Activated CD4-positive, alpha-beta memory T cell treated with anti-CD3 and anti-CD28 coated beads for 36 hours (primary cell): ENCODE results near the gene EIF2B4. TPM values are rescaled to one million over a fixed set of nuclear protein-coding genes. Genes with fewer than 3 reads are reported as not detected.

ENCODE experiments used
- CTCF ChIA-PET: fragments of 350-600 bp; sonication (Branson Sonifier 250); formaldehyde crosslinking; loops from one replicate; lab custom pipeline; 2021; ENCODE audit warnings: antibody characterized with exemption, inconsistent platforms; lab: Charles Lee
- POLR2A ChIA-PET: fragments of 350-600 bp; sonication (Branson Sonifier 250); formaldehyde crosslinking; loops from one replicate; lab custom pipeline; 2021; ENCODE audit warnings: antibody characterized with exemption; lab: Charles Lee
- DNase-seq: peaks from one replicate; pipeline ENCODE4 v3.0.0-alpha.2; 2020
- H3K27ac Mint-ChIP-seq: one replicate; pipeline ENCODE4 v1.8.0; 2021; ENCODE audit warnings: mixed read lengths
- H3K27me3 Mint-ChIP-seq: one replicate; pipeline ENCODE4 v1.8.0; 2021; ENCODE audit warnings: mixed read lengths
- H3K36me3 Mint-ChIP-seq: one replicate; pipeline ENCODE4 v1.8.0; 2021; ENCODE audit warnings: mixed read lengths
- H3K4me1 Mint-ChIP-seq: one replicate; pipeline ENCODE4 v1.8.0; 2021; ENCODE audit warnings: low read depth, mixed read lengths
- H3K4me3 Mint-ChIP-seq: one replicate; pipeline ENCODE4 v1.8.0; 2021; ENCODE audit warnings: mild to moderate bottlenecking, mixed read lengths
- H3K9me3 Mint-ChIP-seq: one replicate; pipeline ENCODE4 v1.8.0; 2021; ENCODE audit warnings: mixed read lengths
- intact Hi-C: fragments of 100-400 bp; cut with micrococcal nuclease; formaldehyde crosslinking; loops from one replicate; pipeline ENCODE4 v1.15.1; 2023
- total RNA-seq, 2 experiments: library from RNA; stranded (reverse); gene quantifications; one replicate each; pipeline ENCODE4 v1.2.3, GENCODE V29; 2021

Gene EIF2B4
- total RNA-seq, result 10 to 100 TPM; 34.6 to 36.5 TPM

DNA sequence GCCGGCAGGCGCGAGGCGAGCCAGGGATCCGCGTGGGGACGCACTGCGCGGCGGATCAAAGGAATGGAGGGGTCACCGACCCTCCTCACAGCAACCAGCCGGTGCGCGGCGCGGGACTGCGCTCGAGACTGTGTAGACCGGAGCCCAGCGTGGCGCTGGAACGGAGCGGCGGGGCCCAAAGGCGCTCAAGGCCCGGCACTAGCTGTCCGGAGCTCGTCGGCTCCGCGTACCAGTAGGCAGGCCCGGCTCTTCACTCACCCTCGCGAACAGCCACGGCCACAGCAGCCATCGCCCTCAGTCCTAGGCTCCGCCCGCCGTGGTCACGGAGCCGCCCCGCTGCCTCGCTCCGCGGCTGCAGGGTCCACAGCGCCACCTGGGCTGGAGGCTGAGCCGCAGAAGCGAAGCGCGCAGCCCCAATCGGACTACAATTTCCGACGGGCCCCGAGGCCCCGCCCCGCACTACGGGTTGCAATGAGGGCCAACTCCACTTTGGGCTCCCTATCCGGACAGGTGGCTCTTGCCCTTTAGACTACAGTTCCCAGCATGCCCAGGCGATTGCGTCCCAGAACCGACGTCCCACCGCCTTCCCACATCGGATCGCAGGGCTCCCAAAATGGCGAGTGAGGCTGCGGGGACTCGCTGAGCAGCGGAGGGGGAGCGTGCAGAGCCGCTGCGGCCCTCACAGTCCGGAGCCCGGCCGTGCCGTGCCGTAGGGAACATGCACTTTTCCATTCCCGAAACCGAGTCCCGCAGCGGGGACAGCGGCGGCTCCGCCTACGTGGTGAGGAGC, at the start of gene EIF2B4, which contains the start of gene SNX17:
Gene EIF2B4, minus strand, starts transcription at position 313 of the 790 bp plus-strand sequence. Its CDS starts 24 bp downstream, at position 289.
Gene SNX17, plus strand, starts transcription at position 591 of the 790 bp plus-strand sequence. Its CDS starts 128 bp downstream, at position 719.
- intact Hi-C loops, result loop anchor here (1.0 to 2.0 kb wide), 7 partner anchors 10 to 313 kb away; partner anchors contain the start of genes CCDC121, GPN1, GTF3C2 and MPV17
- Mint-ChIP-seq H3K27me3 (no peaks in the 10 kb centered on the region), H3K4me3 (peak within 1 kb of the TSS; percentile 87), H3K36me3 (peaks cover 45% of the 10 kb centered on the region), H3K9me3 (no peaks in the 10 kb centered on the region), H3K27ac (peak within 1 kb of the TSS; percentile 96), H3K4me1 (peaks cover 29% of the 10 kb centered on the region)
- DNase-seq, result peak; percentile 100
- ChIA-PET POLR2A (interaction anchor here (0.8 to 4.3 kb wide), 10 partner anchors 10 to 338 kb away, joined by 3 to 54 read pairs (median 4); partner anchors contain the start of genes GTF3C2, NRBP1, PPM1G and SLC4A1AP), CTCF (interaction anchor here (0.6 to 5.8 kb wide), 18 partner anchors 9 to 313 kb away, joined by 3 to 38 read pairs (median 5); partner anchors contain the start of genes GTF3C2, NRBP1, ZNF512 and ZNF513)

DNA sequence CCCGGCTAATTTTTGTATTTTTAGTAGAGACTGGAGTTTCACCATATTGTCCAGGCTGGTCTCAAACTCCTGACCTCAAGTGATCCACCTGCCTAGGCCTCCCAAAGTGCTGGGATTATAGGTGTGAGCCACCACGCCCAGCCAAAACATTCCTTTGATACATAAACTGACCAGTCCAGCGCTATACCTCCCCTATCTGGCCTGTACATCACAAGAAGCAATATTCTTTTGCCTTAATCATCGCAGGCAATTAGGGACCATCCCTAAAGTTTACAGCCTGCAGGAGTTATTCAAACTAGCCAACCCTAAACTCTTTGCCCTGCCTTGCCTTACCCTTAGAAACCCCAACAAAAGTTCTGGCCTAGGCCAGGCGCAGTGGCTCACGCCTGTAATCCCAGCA, 46.0 kb upstream of the EIF2B4 start:
- CTCF ChIA-PET, result interaction anchor here (0.6 kb wide), 1 partner anchor 1435 kb away, joined by 3 read pairs; no protein-coding TSS in a partner anchor
- no peaks in the 10 kb centered on the region for H3K9me3 Mint-ChIP-seq
- intact Hi-C loops, result no loop called here
- no peaks in the 10 kb centered on the region for H3K27me3 Mint-ChIP-seq
- no peak overlapping the region for H3K27ac Mint-ChIP-seq
- no peaks in the 10 kb centered on the region for H3K4me1 Mint-ChIP-seq
- POLR2A ChIA-PET, result no interaction called here
- H3K36me3 Mint-ChIP-seq, result no peaks in the 10 kb centered on the region
- no peak for DNase-seq
- H3K4me3 Mint-ChIP-seq, result no peak overlapping the region

GRCh38 chr2:27412419-27413152, 42.4 kb upstream of the EIF2B4 start:
- ChIA-PET CTCF (no interaction called here), POLR2A (no interaction called here)
- peaks cover 5% of the 10 kb centered on the region for H3K36me3 Mint-ChIP-seq
- H3K27me3 Mint-ChIP-seq, result no peaks in the 10 kb centered on the region
- peaks cover 14% of the 10 kb centered on the region for H3K4me1 Mint-ChIP-seq
- H3K27ac Mint-ChIP-seq, result no peak overlapping the region
- DNase-seq, result no peak
- H3K4me3 Mint-ChIP-seq, result no peak overlapping the region
- no peaks in the 10 kb centered on the region for H3K9me3 Mint-ChIP-seq
- intact Hi-C loops, result no loop called here

DNA sequence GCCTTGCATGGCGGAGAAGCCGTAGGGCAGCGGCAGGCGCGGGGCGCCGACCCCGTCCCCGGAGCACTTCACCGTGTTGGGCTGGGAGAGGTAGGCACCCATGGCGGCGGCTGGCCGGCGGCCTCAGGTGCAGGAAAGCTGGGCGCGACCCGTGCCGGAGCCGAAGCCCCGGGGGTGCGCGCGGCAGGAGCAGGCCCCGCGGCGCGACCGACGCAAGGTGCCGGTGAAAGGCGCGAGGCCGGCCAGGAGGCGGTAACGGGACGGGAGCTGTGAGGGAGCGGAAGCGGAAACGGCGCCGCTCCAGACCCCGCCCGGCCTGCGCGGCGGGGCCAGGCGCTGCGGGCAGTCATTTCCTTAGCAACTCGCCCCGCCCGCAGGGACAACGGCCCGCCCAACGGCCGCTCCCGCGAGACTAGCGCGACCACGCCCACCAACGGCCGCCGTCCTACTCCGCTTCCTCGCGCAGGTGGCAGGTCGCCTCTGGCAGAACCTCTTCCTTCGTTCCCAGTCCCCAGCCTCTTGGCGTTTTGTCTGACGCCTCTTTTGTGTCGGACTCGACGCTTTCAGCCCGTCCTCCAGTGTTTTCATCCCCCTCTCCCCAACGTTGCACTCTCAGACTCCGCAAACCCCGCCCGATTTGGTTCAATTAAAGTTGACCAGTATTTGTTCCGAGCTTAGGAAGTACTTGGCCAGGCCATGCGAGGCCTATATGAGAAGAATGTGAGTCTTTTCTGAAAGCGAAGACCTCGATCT, 39.4 kb upstream of the EIF2B4 start, which contains the start of gene PPM1G:
Gene PPM1G, minus strand, starts transcription at position 271 of the 753 bp plus-strand sequence. Its CDS starts 169 bp downstream, at position 102.
- H3K4me1 Mint-ChIP-seq, result peaks cover 32% of the 10 kb centered on the region
- peak within 1 kb of the TSS; percentile 88 for H3K4me3 Mint-ChIP-seq
- no peaks in the 10 kb centered on the region for H3K27me3 Mint-ChIP-seq
- intact Hi-C loops, result loop anchor here (1.0 to 10.0 kb wide), 7 partner anchors 19 to 275 kb away; partner anchors contain the start of genes EIF2B4, GTF3C2, IFT172 and MPV17
- peak within 1 kb of the TSS; percentile 87 for H3K27ac Mint-ChIP-seq
- peak; percentile 98 for DNase-seq
- ChIA-PET POLR2A (interaction anchor here (0.6 to 2.9 kb wide), 13 partner anchors 18 to 274 kb away, joined by 3 to 63 read pairs (median 4); partner anchors contain the start of genes ATRAID, CCDC121, EIF2B4 and GPN1), CTCF (interaction anchor here (0.8 to 4.9 kb wide), 8 partner anchors 20 to 328 kb away, joined by 3 to 46 read pairs (median 4); partner anchors contain the start of genes NRBP1 and ZNF513)
- H3K9me3 Mint-ChIP-seq, result no peaks in the 10 kb centered on the region
- peaks cover 12% of the 10 kb centered on the region for H3K36me3 Mint-ChIP-seq

DNA sequence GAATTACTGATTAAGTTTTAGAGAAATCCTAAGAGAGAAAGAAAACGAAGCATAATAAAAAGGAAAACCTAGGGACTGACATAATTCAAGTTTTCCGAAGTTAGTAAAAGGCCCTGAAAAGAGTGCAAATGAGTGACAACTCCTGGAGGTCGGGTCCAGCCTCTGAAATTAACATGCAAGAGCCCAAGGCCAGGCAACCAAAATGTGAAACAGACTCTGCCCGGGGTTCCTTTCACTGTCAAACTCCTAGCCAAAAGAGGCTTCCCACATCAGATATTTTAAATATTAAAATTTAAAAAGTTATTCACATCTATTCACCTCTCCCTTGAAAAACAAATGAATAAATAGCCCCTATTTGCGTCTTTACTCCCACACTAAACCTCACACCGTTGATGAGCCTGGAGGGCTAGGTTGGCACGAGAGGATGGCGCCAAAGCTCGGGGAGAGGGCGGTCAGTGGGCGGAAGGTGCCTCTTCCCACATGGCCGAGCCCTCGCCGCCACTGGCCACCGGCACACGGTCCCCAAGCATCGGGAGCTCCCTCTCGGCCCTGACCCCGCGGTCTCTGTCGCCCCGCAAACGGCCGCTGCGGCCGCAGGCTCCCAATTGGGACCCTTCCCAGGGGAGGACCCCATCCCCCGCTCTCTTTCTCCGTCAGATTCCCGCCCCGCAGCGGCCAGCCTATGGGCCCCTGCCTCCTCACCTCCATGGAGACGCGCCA, 38.6 kb upstream of the EIF2B4 start:
- H3K4me1 Mint-ChIP-seq, result peaks cover 32% of the 10 kb centered on the region
- DNase-seq, result peak; percentile 35
- POLR2A ChIA-PET, result interaction anchor here (1.0 to 2.9 kb wide), 9 partner anchors 17 to 275 kb away, joined by 3 to 63 read pairs (median 7); partner anchors contain the start of genes CCDC121, EIF2B4, GPN1 and GTF3C2
- intact Hi-C loops, result loop anchor here (1.0 to 10.0 kb wide), 7 partner anchors 20 to 276 kb away; partner anchors contain the start of genes EIF2B4, GTF3C2, IFT172 and MPV17
- H3K4me3 Mint-ChIP-seq, result peak overlapping the region; percentile 88
- H3K9me3 Mint-ChIP-seq, result no peaks in the 10 kb centered on the region
- H3K27me3 Mint-ChIP-seq, result no peaks in the 10 kb centered on the region
- H3K27ac Mint-ChIP-seq, result peak overlapping the region; percentile 87
- peaks cover 12% of the 10 kb centered on the region for H3K36me3 Mint-ChIP-seq
- CTCF ChIA-PET, result interaction anchor here (0.8 to 4.9 kb wide), 7 partner anchors 20 to 274 kb away, joined by 3 to 46 read pairs (median 4); partner anchors contain the start of gene NRBP1

DNA sequence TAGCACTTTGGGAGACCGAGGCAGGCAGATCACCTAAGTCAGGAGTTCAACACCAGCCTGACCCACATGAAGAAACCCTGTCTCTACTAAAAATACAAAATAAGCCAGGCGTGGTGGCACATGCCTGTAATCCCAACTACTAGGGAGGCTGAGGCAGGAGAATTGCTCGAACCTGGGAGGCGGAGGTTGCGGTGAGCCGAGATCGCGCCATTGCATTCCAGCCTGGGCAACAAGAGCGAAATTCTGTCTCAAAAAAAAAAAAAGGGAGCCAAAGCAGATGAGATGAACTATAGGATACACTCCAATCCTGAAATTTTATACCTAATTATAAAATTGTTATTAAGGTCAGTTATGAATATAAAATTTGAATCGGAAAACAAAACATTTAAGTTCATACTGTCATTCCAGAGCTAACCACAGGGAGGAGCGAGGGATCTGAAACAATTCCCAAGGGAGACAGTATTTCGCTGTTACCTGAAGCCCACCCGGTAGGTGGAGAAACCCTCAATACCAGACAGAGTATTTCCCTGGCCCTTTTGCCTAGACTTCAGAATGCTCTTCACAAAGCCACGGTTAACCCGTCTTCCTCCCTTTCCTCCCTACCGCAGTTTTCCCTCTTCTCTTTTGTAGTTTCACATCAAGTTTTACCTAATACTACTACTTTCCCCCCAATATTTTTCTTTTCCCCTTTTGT, 37.8 kb upstream of the EIF2B4 start:
- POLR2A ChIA-PET, result interaction anchor here (0.6 to 2.9 kb wide), 2 partner anchors 22 to 57 kb away, joined by 3 to 63 read pairs; partner anchors contain the start of gene NRBP1
- Mint-ChIP-seq H3K27me3 (no peaks in the 10 kb centered on the region), H3K4me3 (peak overlapping the region; percentile 88), H3K27ac (peak overlapping the region; percentile 87), H3K4me1 (peaks cover 32% of the 10 kb centered on the region), H3K9me3 (no peaks in the 10 kb centered on the region), H3K36me3 (peaks cover 14% of the 10 kb centered on the region)
- intact Hi-C loops, result loop anchor here (10.0 kb wide), 1 partner anchor 277 kb away; no protein-coding TSS in a partner anchor
- CTCF ChIA-PET, result interaction anchor here (1.3 to 4.9 kb wide), 2 partner anchors 21 to 275 kb away, joined by 6 to 46 read pairs; partner anchors contain the start of gene NRBP1
- DNase-seq, result no peak

DNA sequence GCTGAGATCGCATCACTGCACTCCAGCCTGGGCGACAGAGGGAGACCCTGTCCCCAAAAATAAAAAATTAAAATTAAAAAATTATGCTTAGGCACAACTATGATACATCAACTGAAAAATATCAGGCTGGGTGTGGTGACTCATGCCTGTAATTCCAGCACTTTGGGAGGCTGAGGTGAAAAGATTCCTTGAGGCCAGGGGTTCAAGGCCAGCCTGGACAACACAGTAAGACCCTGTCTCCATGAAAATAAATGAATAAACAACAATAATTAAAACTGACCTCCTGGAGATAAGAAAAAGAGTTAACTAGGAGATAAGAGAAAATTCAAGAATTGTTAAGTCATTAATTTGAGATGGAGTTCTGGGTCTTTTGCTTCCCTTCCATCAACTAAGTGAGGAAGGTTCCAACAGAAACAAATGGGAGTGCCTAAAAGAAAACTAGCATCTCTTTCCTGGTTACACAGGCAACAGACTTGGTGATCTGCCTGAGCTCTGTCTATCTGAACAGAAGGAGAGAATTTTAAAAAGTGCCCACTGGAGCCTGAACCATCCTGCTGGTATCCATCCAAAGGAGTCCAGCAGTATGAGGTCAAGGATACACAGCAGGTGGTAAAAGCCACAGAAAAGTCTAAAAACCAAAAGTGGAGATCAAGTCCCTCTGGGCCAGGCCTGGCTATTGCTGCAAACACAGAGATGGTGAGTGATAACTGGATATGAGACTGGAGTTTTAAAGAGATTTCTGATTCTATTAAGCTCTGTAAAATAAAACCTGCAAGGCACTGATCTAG, 30.4 kb upstream of the EIF2B4 start:
- H3K9me3 Mint-ChIP-seq, result no peaks in the 10 kb centered on the region
- H3K27ac Mint-ChIP-seq, result peak overlapping the region; percentile 31
- intact Hi-C loops, result loop anchor here (10.0 kb wide), 1 partner anchor 284 kb away; no protein-coding TSS in a partner anchor
- ChIA-PET CTCF (interaction anchor here (0.8 kb wide), 1 partner anchor 30 kb away, joined by 3 read pairs; no protein-coding TSS in a partner anchor), POLR2A (no interaction called here)
- DNase-seq, result no peak
- peaks cover 12% of the 10 kb centered on the region for H3K36me3 Mint-ChIP-seq
- H3K4me3 Mint-ChIP-seq, result no peak overlapping the region
- no peaks in the 10 kb centered on the region for H3K27me3 Mint-ChIP-seq
- H3K4me1 Mint-ChIP-seq, result peaks cover 28% of the 10 kb centered on the region

- CTCF ChIA-PET, result no interaction called here
- POLR2A ChIA-PET, result no interaction called here
- Mint-ChIP-seq H3K9me3 (no peaks in the 10 kb centered on the region), H3K27me3 (no peaks in the 10 kb centered on the region), H3K4me3 (no peak overlapping the region), H3K36me3 (peaks cover 16% of the 10 kb centered on the region), H3K27ac (peak overlapping the region; percentile 29), H3K4me1 (peaks cover 28% of the 10 kb centered on the region)
- DNase-seq, result no peak
- intact Hi-C loops, result no loop called here
Observed at GRCh38 chr2:27398962-27399361, 28.8 kb upstream of the EIF2B4 start.

- ChIA-PET POLR2A (no interaction called here), CTCF (no interaction called here)
- Mint-ChIP-seq H3K9me3 (no peaks in the 10 kb centered on the region), H3K27ac (peak overlapping the region; percentile 23), H3K27me3 (no peaks in the 10 kb centered on the region), H3K4me1 (peaks cover 38% of the 10 kb centered on the region), H3K36me3 (peaks cover 14% of the 10 kb centered on the region), H3K4me3 (no peak overlapping the region)
- intact Hi-C loops, result no loop called here
- no peak for DNase-seq
Observed at GRCh38 chr2:27393225-27393624, 23.1 kb upstream of the EIF2B4 start.
